ENCODE measurements around the gene LRRC39.

Gene LRRC39

GRCh38 chr1:100151679-100152078 is 26.4 kb downstream of the LRRC39 start:
- DNase-seq (ENCODE audit: low read depth in 2 of 3, low spot score in 2 of 3): no peak

GRCh38 chr1:100147875-100148274 is 30.2 kb downstream of the LRRC39 start:
- no peak for DNase-seq (ENCODE audit: low read depth in 2 of 3, low spot score in 2 of 3)

GRCh38 chr1:100146958-100147357 is 31.1 kb downstream of the LRRC39 start:
- DNase-seq (ENCODE audit: low read depth in 2 of 3, low spot score in 2 of 3): no peak

DNA sequence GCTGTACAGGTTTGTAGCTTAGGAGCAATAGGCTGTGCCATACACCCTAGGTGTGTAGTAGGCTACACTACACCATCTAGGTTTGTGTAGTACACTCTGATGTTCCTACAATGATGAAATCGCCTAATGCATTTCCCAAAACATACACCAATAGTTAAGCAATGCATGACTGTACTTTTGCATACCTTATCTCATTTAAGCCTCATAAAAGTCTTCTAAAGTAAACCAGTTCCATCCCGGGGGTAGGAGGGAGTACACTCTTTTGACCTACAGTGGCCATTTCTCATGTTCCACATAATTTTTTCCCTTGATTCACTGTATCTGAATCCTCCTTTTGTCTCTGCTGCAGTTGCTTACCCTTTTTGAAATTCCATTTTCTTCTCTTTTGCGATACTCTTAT is 32.9 kb downstream of the LRRC39 start:
- no peak for DNase-seq (ENCODE audit: low read depth in 2 of 3, low spot score in 2 of 3)

DNA sequence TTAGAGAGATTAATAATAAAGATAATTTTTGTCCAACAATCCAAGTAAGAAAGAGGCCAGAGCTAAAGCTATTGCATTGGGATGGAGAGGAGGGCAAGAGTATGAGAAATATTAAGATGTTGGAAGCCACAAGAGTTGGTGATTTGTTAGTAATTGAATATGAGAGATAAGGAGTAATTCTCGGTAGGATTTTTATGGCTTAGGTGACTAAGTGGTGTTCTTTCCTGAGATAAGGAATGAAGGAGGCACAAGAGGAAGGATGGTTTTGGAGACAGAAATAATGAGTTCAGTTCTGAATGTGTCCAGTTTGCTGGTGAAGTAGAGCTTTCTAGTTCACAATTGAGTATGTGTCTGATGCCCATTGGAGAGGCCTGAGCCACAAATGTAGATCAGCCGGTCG is 35.7 kb downstream of the LRRC39 start:
- no peak for DNase-seq (ENCODE audit: low read depth in 2 of 3, low spot score in 2 of 3)

DNA sequence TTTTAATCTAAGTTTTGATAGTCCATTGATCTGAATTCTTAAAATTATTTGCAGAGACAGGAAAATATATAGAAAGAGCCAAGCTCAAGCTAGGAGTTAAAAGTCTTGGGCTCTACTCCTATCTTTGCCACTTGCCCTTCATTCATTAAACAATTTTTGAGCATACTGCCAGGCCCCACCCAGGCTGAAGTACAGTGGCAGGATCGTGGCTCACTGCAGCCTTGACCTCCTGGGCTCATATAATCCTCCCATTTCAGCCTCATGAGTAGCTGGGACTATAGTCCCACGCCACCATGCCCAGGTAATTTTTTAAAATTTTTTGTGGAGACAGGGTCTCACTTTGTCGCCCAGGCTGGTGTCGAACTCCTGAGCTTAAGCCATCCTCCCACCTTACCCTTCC is 36.9 kb downstream of the LRRC39 start:
- DNase-seq (ENCODE audit: low read depth in 2 of 3, low spot score in 2 of 3): no peak

DNA sequence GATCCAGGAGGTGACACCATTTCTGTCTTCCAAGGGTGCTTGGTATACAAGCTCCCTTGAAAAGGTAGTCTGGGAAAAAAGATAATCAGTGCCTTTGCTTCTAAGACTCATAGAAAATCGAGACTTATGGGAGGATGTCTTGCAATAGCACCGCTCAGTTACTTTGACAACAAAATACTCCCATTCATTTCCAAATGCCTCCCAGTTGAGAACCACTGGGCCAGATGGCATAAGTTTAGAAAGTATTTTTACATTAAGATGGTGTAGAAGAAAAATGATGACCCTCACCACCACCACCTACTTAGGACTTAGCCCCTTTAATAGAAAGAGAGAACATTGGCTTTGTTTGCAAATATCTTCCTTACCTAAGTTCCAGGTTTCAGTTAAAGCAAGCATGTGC is 40.5 kb downstream of the LRRC39 start:
- no peak for DNase-seq (ENCODE audit: low read depth in 2 of 3, low spot score in 2 of 3)

DNA sequence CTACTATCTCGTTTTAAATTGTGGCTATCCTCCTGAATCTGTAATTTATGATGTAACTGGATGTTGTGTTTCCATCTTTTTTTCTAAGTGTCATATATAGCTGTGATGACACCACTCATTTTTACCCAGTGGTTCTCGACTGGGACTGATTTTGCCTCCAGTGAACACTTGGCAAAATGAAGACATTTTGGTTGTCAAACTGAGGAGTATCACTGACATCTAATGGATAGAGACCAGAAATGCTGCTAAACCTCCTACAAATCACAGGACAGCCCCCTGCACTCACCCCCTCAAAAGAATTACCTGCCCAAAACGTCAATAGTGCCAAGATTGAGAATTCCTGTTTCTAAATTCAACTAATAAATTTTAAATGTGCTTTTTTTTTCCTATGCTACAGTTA is 43.2 kb downstream of the LRRC39 start:
- no peak for DNase-seq (ENCODE audit: low read depth in 2 of 3, low spot score in 2 of 3)

GRCh38 chr1:100132566-100133477 is 45.2 kb downstream of the LRRC39 start, which contains the start of the genes SASS6 and TRMT13:
Gene SASS6 (minus strand): TSS chr1:100132930. CDS start chr1:100132814, 116 bp downstream.
Gene TRMT13 (plus strand): TSS chr1:100133163. CDS start chr1:100133169, 6 bp downstream.
- peak; percentile 66 to 83 (median 81) for DNase-seq (ENCODE audit: low read depth in 2 of 3, low spot score in 2 of 3)

- DNase-seq (ENCODE audit: low read depth in 2 of 3, low spot score in 2 of 3): no peak
Observed at GRCh38 chr1:100131623-100132022, 46.4 kb downstream of the LRRC39 start.

GRCh38 chr1:100130552-100131077 is 47.4 kb downstream of the LRRC39 start:
- no peak for DNase-seq (ENCODE audit: low read depth in 2 of 3, low spot score in 2 of 3)

- DNase-seq (ENCODE audit: low read depth in 2 of 3, low spot score in 2 of 3): no peak
Observed at GRCh38 chr1:100127226-100127625, 50.8 kb downstream of the LRRC39 start.

DNA sequence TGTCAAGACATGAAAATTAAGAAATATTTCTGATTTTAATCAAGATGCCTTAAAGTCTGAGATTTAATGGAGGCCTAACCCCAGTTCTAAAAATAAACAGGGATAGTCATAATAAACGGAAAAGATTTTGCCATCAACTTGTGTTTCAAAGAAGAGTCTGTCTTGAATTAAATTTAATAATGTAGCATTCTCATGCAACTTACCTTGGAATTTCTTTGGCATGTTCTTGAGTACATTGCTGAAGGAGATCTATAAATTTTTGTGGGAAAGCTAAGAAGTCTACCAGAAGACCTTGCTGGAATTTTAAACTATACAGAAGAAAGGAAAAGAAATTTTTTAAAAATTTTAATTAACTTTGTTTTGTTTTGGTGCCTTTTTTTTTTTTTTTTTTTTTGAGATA is 55.9 kb downstream of the LRRC39 start:
- DNase-seq (ENCODE audit: low read depth in 2 of 3, low spot score in 2 of 3): no peak

- no peak for DNase-seq (ENCODE audit: low read depth in 2 of 3, low spot score in 2 of 3)
Observed at GRCh38 chr1:100115524-100115923, 62.5 kb downstream of the LRRC39 start.

DNA sequence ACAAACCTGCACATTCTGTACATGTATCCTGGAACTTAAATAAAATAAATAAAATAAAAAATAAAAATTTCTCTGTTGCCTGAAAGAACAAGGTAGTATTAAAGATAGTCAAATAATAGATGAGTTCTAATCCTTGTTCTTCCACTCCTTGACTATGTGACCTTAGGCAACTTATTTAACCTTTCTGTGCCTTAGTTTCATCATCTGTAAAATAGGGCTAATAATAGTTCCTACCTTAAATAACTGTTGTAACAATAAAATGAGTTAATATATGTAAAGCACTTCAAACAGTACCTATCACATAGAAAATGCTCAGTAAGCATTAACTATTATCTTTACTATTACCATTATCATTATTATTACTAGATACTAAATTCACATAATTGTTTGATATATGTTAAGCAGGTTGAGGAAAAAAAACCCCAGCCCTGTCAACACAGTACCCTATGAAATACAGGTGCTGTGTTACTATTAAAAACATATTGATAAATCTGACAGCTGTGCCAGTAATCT is 68.4 kb downstream of the LRRC39 start:
- DNase-seq (ENCODE audit: low read depth in 2 of 3, low spot score in 2 of 3): no peak

DNA sequence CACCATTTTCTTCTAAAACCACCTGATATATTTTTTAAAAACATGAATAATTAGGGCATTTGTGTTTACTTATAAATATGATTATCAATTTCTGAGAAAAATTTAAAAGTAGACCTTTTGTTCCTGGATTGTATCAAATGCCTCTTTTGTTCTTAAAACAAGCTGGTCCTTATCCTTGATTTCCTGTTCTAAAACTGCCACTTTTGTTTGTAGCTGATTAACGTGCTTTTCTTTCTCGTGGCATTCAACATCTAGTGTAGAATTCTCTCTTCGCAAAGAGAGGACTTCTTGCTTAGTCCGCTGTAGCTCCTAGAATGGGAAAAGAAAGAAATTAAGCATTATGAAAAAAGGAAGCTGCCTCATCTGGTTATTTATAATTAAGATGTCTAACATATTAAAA is 70.4 kb downstream of the LRRC39 start:
- DNase-seq (ENCODE audit: low read depth in 2 of 3, low spot score in 2 of 3): no peak

GRCh38 chr1:100101564-100101963 is 76.5 kb downstream of the LRRC39 start:
- no peak for DNase-seq (ENCODE audit: low read depth in 2 of 3, low spot score in 2 of 3)

DNA sequence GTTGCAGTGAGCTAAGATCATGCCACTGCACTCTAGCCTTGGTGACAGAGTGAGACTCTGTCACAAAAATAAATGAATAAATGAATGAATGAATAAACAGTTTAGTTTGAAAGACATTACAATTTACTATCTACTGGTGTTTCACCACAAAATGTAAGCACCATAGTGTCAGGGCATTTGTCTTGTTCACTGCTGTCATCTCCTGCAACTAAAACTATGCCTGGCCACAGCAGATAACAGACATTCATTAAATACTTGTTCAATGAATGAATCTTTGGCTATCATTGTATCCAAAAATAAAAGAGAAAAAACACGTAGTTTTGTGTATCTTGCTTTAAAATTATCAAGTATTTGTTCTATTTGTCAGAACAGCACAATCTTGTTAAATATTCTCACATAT is 77.9 kb downstream of the LRRC39 start:
- no peak for DNase-seq (ENCODE audit: low read depth in 2 of 3, low spot score in 2 of 3)

All from activated CD8-positive, alpha-beta memory T cell treated with anti-CD3 and anti-CD28 coated beads for 48 hours (primary cell).